Peyer's patch (tissue), 4 donors: ENCODE data around the gene ZNF646.

Source experiments
- CTCF ChIP-seq, 6 experiments: fragments of 450-650 bp in 4 of 6; fragments of 200-600 bp in 2 of 6; sonication (generic) in 1 of 6; IDR thresholded peaks; one replicate each; pipeline ENCODE4 v1.5.1; 2017 to 2019; ENCODE audit warnings: antibody characterized with exemption in 6 of 6, mild to moderate bottlenecking in 3 of 6, moderate library complexity in 1 of 6
- POLR2A ChIP-seq, 2 donors: fragments of 450-650 bp; IDR thresholded peaks; one replicate each; pipeline ENCODE4 v1.5.1; 2017; ENCODE audit warnings: antibody characterized with exemption in 2 of 2, mild to moderate bottlenecking in 2 of 2, moderate library complexity in 2 of 2

DNA sequence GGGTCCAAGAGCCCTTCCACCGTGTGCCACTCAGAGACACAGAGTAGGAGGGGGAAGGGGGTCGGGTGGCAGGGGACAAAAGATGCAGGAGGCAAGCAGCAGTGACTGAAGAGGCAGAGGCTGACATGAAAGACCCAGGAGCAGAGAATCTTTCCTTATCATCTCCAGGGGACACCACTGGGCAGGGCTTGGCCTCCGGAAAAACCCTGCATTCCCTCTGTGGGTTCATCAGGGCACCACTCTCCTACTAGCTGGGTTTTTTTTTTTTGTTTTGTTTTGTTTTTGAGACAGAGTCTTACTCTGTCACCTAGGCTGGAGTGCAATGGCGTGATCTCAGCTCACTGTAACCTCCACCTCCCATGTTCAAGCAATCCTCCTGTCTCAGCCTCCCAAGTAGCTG lies 42.9 kb upstream of the ZNF646 start:
- TF ChIP-seq POLR2A (IDR thresholded peaks at IDR 0.05) = no peak
- TF ChIP-seq CTCF (IDR thresholded peaks at IDR 0.05) = no peak
